Measurements from ENCODE around the gene SPDYE2B.
"Not testable (repeated sequence)": the region's sequence is repeated elsewhere in the genome, so short reads cannot be mapped to it uniquely, and the experiment has no call there.

Gene SPDYE2B

DNA sequence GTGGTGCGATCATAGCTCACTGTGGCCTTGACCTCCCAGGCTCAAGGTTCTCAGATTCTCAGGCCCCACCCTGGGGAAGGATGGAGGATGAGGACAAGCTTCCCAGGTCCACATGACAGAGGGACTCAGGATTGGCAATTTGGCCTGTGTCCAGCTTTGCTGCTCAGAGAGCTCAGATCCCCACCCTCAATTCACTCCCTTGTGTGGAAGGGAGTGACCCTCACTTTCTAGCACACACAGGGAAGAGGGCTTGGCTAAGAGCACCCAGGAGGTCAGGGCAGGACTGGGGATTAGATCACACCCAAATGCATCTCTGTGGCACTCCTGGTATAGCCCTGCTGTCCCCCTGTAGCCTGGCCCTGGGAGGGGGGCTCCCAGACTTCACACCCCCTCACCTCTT is 6.7 kb upstream of the SPDYE2B start:
- DNase-seq (ENCODE audit: low read depth) = not testable (repeated sequence)

DNA sequence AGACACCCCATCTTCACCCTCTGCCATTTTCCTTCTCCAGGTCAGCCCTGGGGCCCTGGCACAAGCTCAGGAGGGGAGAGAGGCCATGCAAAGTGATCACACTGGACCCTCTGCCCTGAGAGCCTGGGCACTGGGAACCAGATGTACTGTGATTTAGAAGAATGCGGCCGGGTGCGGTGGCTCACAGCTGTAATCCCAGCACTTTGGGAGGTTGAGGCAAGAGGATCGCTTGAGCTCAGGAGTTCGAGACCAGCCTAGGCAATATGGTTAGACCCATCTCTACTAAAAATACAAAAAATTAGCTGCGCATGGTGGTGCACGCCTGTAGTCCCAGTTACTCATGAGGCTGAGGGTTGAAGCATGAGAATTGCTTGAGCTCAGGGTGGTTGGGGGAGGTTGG is 2.3 kb upstream of the SPDYE2B start:
- not testable (repeated sequence) for DNase-seq (ENCODE audit: low read depth)

DNA sequence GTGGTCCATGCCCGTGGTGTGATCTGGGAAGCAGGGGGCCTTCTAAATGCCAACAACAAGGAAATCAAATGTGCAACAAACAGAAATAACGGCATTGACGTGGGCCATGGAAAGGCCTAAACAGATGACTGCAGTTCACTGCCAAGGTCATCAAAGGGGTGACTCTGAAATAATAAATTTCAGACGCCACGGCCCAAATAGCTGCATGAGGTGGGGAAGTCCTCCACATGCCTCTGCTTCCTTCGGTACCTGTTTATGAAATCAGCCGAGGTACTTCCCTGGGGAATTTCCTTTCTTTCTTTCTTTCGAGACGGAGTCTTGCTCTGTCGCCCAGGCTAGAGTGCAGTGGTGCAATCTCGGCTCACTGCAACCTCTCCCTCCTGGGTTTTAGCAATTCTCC is 14.6 kb downstream of the SPDYE2B start:
- not testable (repeated sequence) for DNase-seq (ENCODE audit: low read depth)

DNA sequence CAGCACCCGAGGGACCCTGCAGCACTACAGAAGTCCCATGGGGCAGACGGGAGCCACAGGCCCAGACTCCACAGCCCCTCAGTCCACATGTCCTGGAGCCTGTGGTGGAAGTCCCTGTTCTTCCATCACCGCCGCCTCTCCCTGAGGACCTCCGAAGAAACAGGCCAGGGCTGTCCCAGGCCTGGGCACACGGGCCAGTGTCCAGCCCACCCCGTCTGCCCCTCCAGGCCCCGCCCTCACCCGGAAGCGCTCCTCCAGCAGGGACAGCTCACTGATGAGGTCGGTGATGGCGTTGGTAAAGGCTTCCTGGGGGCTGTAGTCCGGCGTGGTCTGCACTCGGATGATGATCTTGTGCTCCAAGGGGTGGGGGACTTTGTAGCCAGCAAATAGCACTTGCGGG is 16.7 kb downstream of the SPDYE2B start:
- not testable (repeated sequence) for DNase-seq (ENCODE audit: low read depth)

GRCh38 chr7:102667523-102667922 is 17.4 kb downstream of the SPDYE2B start:
- not testable (repeated sequence) for DNase-seq (ENCODE audit: low read depth)

DNA sequence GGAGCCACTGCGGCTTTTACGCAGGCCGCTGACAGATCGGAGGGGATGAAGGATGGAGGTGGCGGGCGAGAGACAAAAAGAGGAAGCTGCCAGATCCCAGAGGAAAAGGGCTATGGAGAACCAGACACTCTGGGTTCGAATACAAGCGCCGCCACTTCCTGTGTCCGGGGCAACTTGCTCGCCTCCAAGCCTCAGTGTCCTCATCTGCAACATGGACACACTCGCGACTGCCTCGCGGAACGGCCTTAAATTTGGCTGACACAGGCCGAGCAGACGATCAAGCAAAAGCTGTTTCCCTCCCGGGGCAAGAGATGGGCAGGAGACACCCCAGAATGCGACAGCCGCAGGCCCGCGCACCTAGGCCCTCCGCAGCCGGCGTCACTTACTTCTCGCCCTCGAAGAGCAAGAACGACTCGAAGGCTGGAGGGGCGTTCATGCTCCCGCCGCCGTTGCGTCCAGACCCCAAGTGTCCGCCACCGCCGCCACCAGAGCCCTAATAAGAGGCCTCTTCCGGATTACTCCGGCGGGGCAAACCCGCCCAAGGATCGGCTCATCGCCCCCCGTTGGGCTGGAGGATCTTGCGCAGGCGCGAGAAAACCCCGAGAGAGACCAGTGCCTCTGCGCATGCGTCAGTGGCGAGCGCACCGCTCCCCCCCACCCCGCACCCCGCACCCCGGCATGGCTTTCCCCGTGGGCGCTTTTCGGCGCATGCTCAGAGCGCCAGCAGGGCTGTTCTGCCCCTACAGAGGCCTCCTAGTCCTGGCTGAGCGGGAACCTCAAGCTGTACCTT is 21.2 kb downstream of the SPDYE2B start, which contains the start of gene POLR2J2:
POLR2J2 (minus strand) TSS at position 498 of the 790 bp plus-strand sequence; CDS start at position 436, 62 bp downstream.
- not testable (repeated sequence) for DNase-seq (ENCODE audit: low read depth)

GRCh38 chr7:102671956-102672307 is 21.8 kb downstream of the SPDYE2B start:
- DNase-seq (ENCODE audit: low read depth) = not testable (repeated sequence)

DNA sequence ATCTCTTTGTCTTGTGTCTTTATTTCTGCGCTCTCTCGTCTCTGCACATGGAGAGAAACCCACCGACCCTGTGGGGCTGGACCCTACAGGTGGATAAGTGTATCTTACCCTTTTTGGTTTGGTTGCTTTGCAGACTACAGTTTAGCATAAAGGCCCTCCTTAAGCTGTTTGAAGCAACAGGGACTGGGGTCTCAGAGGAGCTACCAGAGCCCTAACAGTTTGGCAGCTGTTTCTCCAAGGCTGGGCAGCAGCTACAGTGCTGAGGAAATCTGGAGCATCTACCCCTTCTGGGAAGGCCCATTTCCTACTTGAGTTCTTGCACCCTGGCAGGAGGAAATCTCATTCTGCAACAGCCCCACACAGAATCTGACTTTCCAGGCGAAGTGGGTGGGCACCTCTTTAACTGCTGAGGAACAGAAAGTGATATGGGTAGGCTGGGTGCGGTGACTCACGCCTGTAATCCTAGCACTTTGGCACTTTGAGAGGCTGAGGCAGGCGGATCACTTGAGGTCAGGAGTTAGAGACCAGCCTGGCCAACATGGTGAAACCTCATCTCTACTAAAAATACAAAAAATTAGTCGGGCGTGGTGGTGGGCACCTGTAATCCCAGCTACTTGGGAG is 23.4 kb downstream of the SPDYE2B start:
- DNase-seq (ENCODE audit: low read depth) = not testable (repeated sequence)

DNA sequence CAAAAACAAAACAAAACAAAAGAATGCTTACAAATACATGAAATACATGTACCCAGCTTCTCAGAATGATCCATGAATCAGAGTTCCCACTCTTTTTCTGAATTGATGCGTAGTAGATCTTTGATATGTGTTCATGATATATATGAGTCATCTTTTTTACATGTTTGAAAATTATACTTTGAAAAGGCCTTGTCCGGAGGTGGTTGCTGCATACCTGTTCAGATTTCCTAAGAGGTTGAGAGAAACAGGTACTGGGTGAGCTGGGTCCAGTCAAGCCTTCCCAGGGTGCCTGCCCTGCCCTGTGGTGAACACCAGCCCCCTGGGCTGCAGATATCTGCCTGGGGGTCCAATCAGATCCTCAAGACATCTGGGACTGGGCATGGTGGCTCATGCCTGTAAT is 25.4 kb downstream of the SPDYE2B start:
- not testable (repeated sequence) for DNase-seq (ENCODE audit: low read depth)

DNA sequence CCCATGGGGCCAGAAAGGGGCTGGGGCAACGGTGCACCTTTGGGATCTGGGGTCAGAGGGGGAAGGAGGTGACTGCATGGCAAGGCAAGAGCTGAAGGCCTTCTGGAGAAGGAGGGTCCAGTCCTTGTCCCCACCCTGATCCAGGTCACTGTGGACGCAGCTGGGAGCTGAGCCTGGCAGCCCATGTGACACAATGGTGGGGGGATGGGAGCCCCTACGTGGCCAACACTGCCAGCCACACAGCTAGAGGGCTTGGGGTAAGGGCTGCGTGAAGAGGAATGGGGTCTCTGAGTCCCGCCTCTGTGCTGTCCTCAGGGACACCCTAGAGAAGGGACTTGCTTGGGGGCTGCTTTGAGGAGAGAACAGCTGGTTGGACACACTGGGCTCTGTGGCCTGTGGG is 30.7 kb downstream of the SPDYE2B start:
- DNase-seq (ENCODE audit: low read depth) = not testable (repeated sequence)

DNA sequence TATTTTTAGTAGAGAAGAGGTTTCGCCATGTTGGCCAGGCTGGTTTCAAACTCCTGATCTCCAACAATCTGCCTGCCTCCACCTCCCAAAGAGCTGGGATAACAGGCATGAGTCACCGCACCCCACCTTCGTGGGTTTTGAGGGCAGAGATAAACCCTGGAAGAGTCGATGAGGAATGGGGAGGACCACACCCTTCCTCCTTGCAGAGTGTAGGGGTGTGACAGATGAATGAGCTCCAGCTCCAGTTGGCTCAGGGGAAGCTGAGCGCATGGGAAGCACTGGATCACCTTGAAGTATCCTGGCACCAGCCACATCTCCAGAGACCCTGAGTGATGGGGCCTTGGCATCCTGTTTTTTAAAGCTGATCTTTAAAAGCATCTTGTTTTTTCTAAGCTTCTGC is 32.4 kb downstream of the SPDYE2B start:
- not testable (repeated sequence) for DNase-seq (ENCODE audit: low read depth)

- not testable (repeated sequence) for DNase-seq (ENCODE audit: low read depth)
These were observed 38.3 kb downstream of the SPDYE2B start for GRCh38 chr7:102688299-102689036.

DNA sequence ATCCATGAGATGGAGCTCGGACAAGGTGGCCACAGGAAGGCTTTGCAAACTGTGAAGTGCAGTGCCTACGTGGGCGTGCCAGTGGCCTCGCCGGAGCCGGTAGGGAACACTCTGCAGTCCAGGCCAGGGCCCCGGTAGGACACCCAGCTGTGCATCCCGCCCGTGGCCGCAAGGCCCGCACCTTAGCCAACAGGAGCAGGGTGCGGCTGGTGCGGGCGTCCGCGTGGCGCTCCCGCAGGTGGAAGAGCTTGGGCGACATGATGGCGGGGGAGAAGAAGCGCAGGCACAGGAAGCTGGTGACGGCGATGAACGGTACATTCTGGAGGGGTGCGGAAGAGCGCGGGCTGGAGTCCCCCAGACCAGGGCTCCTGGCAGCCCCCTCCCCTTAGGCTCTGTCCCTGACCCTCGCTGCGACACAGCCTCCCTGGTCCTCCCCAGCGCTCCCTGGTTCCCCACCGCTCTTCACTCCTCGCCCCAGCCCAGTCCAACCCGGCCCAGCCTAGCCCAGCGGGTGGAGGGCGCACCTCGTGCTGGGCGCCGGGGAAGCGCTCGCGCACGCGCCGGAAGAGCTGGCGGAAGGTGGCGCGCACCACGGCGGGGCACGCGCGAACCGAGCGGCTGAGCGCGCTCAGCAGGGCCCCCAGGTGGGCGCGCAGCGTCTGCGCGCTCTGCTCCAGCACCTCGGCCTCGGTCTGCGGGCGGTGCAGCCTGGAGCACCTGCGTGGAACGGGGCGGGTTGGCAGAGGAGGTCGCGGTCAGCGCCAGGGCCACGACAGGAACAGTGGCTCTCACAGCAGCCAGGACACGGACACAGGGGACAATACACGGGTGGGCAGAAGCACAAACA is 39.5 kb downstream of the SPDYE2B start:
- DNase-seq (ENCODE audit: low read depth) = not testable (repeated sequence)

DNA sequence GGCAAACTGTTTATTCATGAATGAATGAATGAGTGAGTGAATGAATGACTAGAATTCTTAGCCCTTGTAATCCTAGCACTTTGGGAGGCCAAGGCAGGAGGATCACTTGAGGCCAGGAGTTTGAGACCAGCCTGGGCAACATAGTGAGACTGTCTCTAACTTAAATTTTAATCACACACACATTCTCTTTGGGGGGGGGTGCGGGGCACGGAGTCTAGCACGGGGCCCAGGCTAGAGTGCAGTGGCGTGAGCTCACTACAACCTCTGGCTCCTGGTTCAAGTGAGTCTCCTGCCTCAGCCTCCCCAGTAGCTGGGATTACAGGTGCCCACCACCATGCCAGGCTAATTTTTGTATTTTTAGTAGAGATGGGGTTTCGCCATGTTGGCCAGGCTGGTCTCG is 40.5 kb downstream of the SPDYE2B start:
- DNase-seq (ENCODE audit: low read depth) = not testable (repeated sequence)

- not testable (repeated sequence) for DNase-seq (ENCODE audit: low read depth)
These were observed 43.9 kb downstream of the SPDYE2B start for GRCh38 chr7:102694008-102694407.

DNA sequence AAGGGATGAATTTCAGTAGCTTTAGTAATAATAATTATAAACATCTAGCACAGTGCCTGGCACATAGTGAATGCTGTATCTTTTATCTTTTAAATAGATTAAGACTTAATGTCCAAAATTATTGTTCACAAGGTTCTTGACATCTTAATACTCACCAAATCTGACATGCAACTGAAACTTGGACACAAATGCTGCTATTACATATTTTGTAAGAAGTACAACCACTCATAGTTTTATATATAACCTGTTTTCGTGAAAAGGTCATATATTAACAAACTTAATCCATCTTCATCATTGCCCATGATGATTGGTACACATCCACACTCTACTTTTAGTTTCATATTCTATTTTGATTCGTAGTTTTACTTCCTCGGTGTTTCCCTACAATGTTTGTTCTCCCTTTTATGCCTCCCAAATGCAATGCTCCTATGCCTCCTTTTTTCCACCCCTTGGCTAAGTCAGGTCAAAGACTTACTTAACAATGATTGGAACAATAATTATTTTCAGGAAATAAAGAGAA is 45.0 kb downstream of the SPDYE2B start:
- not testable (repeated sequence) for DNase-seq (ENCODE audit: low read depth)

DNA sequence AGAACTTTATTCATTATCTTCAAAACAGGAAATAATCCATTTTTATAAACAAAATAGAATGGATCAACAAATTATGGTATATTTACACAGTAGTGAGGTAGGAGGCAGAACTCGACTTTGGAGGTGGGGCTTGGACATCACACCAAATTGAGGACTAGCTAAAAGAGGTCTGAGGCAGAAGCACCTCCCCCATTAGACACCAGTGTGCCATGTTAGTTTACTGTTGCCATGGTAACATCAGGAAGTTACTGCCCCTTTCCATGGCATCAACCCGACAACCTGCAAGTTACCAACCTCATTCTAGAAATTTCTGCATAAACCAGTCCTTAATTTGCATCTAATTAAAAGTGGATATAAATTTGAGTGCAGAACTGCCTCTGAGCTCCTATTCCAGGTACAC is 45.9 kb downstream of the SPDYE2B start:
- DNase-seq (ENCODE audit: low read depth) = not testable (repeated sequence)

DNA sequence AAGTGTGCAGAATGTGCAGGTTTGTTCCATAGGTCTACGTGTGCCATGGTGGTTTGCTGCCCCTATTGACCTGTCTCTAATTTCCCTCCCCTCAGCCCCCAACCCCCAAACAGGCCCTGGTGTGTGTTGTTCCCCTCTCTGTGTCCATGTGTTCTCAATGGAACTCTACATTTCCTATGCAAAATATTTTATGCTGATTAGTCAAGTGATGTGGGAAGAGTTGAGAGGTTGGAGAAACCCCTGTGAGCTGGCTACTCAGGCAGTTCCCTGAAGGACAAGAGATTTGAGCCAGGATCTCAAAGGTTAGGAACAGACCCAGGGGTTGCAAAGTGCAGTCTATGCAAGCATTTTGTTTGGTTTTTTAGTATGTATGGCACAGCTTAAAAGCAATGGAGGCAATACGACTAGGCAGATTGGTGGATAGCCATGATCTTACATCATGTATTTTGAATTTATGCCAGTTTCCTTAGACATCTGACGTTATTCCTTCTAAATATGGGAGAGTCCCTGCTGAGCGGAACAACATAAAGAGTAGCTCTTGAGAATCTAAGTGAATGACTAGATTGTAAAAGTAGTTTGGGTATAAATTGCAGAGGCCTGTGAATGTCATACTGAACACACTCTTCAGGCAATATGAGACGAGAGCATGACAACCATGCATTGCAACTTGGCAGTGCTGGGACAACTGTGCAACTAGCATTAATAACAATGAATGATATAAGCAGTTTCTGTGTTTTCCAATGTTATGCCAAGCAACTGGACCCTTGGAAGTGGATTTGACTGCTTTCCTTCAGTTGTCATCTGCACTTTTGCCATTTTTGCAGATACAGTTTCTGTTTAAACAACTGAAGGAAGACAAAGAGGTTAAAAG is 47.8 kb downstream of the SPDYE2B start:
- not testable (repeated sequence) for DNase-seq (ENCODE audit: low read depth)

DNA sequence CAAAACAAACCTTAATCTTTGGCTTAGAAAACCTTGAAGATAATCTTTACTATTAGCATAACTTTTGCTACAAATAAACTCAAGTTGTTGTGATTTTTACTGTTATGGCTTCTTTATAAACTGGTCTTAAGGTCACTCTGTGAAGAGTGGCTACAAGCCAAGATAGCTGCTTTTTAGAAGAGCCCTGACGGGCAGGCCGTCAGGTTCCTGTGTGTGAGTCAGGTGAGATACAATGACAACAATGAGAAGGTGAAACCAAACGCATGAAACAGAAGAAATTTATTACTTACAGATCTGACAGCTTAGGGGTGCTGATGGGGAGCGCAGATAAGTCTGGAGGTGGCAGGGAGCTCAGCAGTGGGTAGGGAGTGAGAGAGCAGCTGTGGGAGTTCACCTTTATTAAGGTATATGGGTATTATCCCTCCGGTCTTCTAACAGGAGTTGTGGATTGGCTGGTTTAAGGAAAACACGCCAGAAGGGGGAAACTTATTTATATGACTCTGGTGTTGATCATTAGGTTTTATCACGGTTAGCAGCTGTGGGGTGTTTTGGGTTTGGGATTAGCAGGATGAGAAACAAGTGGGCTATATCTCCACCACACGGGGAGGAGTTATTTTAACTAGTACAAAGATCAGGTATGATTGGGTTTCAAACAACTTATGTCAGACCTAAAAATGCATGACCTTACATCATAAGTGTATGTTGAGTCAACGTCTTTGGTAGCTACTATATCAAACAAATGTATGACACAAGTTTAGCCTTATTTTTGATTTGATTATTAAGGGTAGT is 49.0 kb downstream of the SPDYE2B start:
- not testable (repeated sequence) for DNase-seq (ENCODE audit: low read depth)
